Panc1 (cell line): ENCODE measurements around the gene AMPH. TPM values are rescaled to one million over a fixed set of nuclear protein-coding genes. Genes with fewer than 3 reads are reported as not detected.
A peak's percentile ranks its signal among the peaks of the same experiment; 100 is the strongest.
"Not testable (repeated sequence)": the region's sequence is repeated elsewhere in the genome, so short reads cannot be mapped to it uniquely, and the experiment has no call there.

Experiments
- ATAC-seq: fragments of 200-7000 bp; cut with Tn5 transposase; 2 replicates; pipeline ENCODE4 v1.9.1; 2020; ENCODE audit warnings: mild to moderate bottlenecking, moderate library complexity
- BruUV-seq: library from RNA; stranded (reverse); fragments of 400-500 nt; replicated peaks from 2 replicates; lab custom pipeline; 2021; lab: Mats Ljungman, UMichigan
- CTCF ChIA-PET: fragments of 300-600 bp; sonication (Branson Sonifier 250); formaldehyde crosslinking; loops from one replicate; lab custom pipeline; 2022; ENCODE audit warnings: antibody characterized with exemption; lab: Charles Lee
- POLR2A ChIA-PET: fragments of 300-600 bp; sonication (Branson Sonifier 250); formaldehyde crosslinking; loops from one replicate; lab custom pipeline; 2022; ENCODE audit warnings: antibody characterized with exemption; lab: Charles Lee
- DNase-seq: peaks from one replicate; pipeline ENCODE4 v3.0.0-alpha.2; 2010; ENCODE audit warnings: low read depth, low spot score
- H3K27ac ChIP-seq: 2 replicates; pipeline ENCODE4 v1.5.1; 2011; ENCODE audit warnings: mild to moderate bottlenecking, low read length, inconsistent platforms
- H3K27me3 ChIP-seq: fragments of 200-500 bp; sonication (Bioruptor generic); 2 replicates; pipeline ENCODE4 v1.6.0; 2014; ENCODE audit warnings: low read length, inconsistent platforms; ENCODE audit not compliant: control insufficient read depth, insufficient read depth
- H3K36me3 ChIP-seq: fragments of 200-500 bp; sonication (Bioruptor generic); 2 replicates; pipeline ENCODE4 v1.5.1; 2014; ENCODE audit warnings: inconsistent platforms, mild to moderate bottlenecking, low read length, moderate library complexity; ENCODE audit not compliant: control insufficient read depth, insufficient read depth
- H3K4me1 ChIP-seq: 2 replicates; pipeline ENCODE4 v1.5.1; 2011; ENCODE audit warnings: inconsistent platforms, mild to moderate bottlenecking, low read length, moderate library complexity; ENCODE audit not compliant: control insufficient read depth, insufficient read depth
- H3K4me3 ChIP-seq, 2 experiments: 2 replicates each; pipeline ENCODE4 v1.5.1; 2011 to 2012; ENCODE audit warnings: low read depth in 2 of 2, low read length in 2 of 2, mild to moderate bottlenecking in 2 of 2, inconsistent platforms in 1 of 2, moderate library complexity in 1 of 2
- H3K9me3 ChIP-seq: fragments of 200-500 bp; sonication (Bioruptor generic); 2 replicates; pipeline ENCODE4 v1.5.1; 2014; ENCODE audit warnings: low read depth, mild to moderate bottlenecking, inconsistent platforms, low read length, moderate library complexity; ENCODE audit not compliant: control insufficient read depth, insufficient read depth
- POLR2AphosphoS5 ChIP-seq: IDR thresholded peaks from 2 replicates; pipeline ENCODE4 v1.6.1; 2012; ENCODE audit warnings: mild to moderate bottlenecking, low read depth, low read length, moderate library complexity
- REST ChIP-seq, 2 experiments: IDR thresholded peaks; 2 replicates each; pipeline ENCODE4 v1.6.1; 2011 to 2012; ENCODE audit warnings: low read depth in 2 of 2, control low read depth in 1 of 2, low read length in 1 of 2, mild to moderate bottlenecking in 1 of 2, moderate library complexity in 1 of 2; ENCODE audit not compliant: insufficient read depth in 1 of 2
- SIN3A ChIP-seq: IDR thresholded peaks from 2 replicates; pipeline ENCODE4 v1.6.1; 2012; ENCODE audit warnings: low read depth, mild to moderate bottlenecking, low read length, moderate library complexity, borderline replicate concordance; ENCODE audit not compliant: insufficient read depth
- TCF7L2 ChIP-seq: IDR thresholded peaks from 2 replicates; pipeline ENCODE4 v1.6.1; 2011; ENCODE audit warnings: mild to moderate bottlenecking, low read depth, low read length, inconsistent platforms
- in situ Hi-C: cut with HindIII; loops from 2 replicates; pipeline ENCODE4 v1.10.0; 2016; ENCODE audit warnings: low sequenced_read_pairs, low pct_unique_long_range_greater_than_20kb
- intact Hi-C: fragments of 100-400 bp; cut with micrococcal nuclease; formaldehyde crosslinking; loops from one replicate; pipeline ENCODE4 v1.10.0; 2022; ENCODE audit not compliant: unreplicated experiment
- total RNA-seq: library from RNA; stranded (reverse); gene quantifications from one replicate; pipeline ENCODE4 v1.2.1, GENCODE V29; 2021; ENCODE audit not compliant: unreplicated experiment
- TF ChIP-seq, protein P1 (sequence below): fragments of 450-650 bp; IDR thresholded peaks from 2 replicates; pipeline ENCODE4 v1.5.1; 2017; ENCODE audit warnings: mild to moderate bottlenecking

AMPH gene
- total RNA-seq, 1 experiment from 2014 or later, result not detected

GRCh38 chr7:38341172-38341705 is 289.9 kb downstream of the AMPH start:
- intact Hi-C loops, POLR2A ChIA-PET, H3K4me3 ChIP-seq, in situ Hi-C loops, H3K36me3 ChIP-seq, H3K4me1 ChIP-seq, BruUV-seq, H3K27ac ChIP-seq, H3K9me3 ChIP-seq, DNase-seq, H3K27me3 ChIP-seq: not testable (repeated sequence)
- CTCF ChIA-PET, result interaction anchor here (0.6 to 0.9 kb wide), 2 partner anchors 10 to 22 kb away, joined by 3 to 5 read pairs; no protein-coding TSS in a partner anchor
- ATAC-seq, result peak; percentile 84
- TF ChIP-seq, protein P1, sequence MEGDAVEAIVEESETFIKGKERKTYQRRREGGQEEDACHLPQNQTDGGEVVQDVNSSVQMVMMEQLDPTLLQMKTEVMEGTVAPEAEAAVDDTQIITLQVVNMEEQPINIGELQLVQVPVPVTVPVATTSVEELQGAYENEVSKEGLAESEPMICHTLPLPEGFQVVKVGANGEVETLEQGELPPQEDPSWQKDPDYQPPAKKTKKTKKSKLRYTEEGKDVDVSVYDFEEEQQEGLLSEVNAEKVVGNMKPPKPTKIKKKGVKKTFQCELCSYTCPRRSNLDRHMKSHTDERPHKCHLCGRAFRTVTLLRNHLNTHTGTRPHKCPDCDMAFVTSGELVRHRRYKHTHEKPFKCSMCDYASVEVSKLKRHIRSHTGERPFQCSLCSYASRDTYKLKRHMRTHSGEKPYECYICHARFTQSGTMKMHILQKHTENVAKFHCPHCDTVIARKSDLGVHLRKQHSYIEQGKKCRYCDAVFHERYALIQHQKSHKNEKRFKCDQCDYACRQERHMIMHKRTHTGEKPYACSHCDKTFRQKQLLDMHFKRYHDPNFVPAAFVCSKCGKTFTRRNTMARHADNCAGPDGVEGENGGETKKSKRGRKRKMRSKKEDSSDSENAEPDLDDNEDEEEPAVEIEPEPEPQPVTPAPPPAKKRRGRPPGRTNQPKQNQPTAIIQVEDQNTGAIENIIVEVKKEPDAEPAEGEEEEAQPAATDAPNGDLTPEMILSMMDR, result peak; percentile 35

DNA sequence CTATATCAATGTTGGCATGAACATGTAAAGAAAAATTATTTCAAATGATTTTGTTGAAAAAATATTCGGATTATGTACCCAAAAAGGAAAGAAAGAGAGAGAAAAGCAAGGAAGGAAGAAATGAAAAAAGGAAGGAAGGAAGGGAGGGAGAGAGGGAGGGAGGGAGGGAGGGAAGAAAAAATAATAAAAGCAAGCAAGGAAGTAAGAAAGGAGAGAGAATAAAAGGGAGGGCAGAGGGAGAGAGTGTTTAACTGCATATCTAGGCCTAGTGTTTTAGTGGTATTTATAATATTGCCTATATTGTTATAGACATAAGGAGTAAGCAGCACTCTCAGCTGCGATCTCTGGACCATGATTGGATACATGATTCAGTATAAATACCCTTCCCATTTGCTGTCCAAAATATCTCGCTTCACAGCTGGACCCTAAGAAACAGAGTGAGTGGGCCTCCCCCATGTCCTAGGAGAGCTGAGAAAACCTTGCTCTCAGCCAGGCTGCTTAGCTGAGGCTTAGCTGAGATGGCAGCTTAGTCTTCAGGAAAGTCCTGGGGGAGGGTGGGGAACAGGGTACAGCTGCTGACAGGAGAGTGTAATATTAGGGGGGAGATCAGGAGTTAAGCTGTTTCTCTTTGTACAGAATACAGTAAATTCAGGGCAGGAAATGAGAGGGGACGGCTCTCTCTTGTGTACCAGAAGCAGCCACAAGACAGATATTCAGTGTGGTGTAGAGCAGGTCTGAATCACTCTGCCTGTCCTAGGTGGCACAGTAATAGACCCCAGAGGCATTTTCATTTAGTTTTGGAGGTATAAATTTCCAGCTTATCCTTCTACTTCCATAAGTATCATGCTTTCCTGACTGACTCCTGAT is 291.0 kb downstream of the AMPH start:
- BruUV-seq, result no TSS peak
- in situ Hi-C loops, result no loop called here
- intact Hi-C loops, result loop anchor here (5.0 to 10.0 kb wide), 2 partner anchors 233 to 435 kb away; no protein-coding TSS in a partner anchor

DNA sequence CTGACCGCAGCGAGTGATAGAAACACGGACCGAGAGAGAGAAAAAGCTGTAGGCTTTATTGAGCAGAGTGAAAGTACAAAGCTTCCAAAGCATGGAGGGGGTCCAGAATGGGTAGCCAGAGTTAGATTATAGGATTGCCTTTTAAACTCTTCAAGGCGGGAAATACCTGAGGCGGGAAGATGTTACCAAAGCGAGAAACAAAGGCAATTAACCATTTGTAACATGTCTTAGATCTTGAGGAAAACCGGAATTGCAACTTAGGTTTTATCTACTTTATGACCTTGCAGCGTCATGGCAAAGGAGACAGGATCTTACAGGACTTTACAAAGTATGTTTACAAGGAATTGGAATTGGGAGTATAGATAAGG is 295.0 kb downstream of the AMPH start:
- DNase-seq, POLR2A ChIA-PET, H3K27me3 ChIP-seq, H3K9me3 ChIP-seq, H3K4me1 ChIP-seq, ATAC-seq, H3K36me3 ChIP-seq, in situ Hi-C loops, BruUV-seq, H3K27ac ChIP-seq, H3K4me3 ChIP-seq: not testable (repeated sequence)
- intact Hi-C loops, result loop anchor here (5.0 to 10.0 kb wide), 2 partner anchors 229 to 431 kb away; no protein-coding TSS in a partner anchor
- CTCF ChIA-PET, result interaction anchor here (0.5 to 2.1 kb wide), 24 partner anchors 9 to 1504 kb away, joined by 3 to 14 read pairs (median 4); no protein-coding TSS in a partner anchor

More for the DNA sequence above, 291.0 kb downstream of the AMPH start:
- DNase-seq, result no peak
- TF ChIP-seq TCF7L2 (no peak), REST (IDR thresholded peaks at IDR 0.05; ENCODE audit: insufficient read depth in 1 of 2, low read depth in 2 of 2, low read length in 1 of 2) (no peak), SIN3A (no peak), POLR2AphosphoS5 (no peak)
- TF ChIP-seq, protein P1, result no peak
- CTCF ChIA-PET, result no interaction called here
- Histone ChIP-seq H3K4me3 (no peak overlapping the region), H3K36me3 (no peaks in the 10 kb centered on the region), H3K9me3 (no peaks in the 10 kb centered on the region), H3K4me1 (no peaks in the 10 kb centered on the region), H3K27ac (no peak overlapping the region), H3K27me3 (no peaks in the 10 kb centered on the region)
- no peak for ATAC-seq
- POLR2A ChIA-PET, result no interaction called here
